NCI-H128 (cell line): ENCODE measurements around the gene TAPBPL.
"Not testable (repeated sequence)": the region's sequence is repeated elsewhere in the genome, so short reads cannot be mapped to it uniquely, and the experiment has no call there.

Source experiments
- DNase-seq: peaks from one replicate; lab custom pipeline; 2025; ENCODE audit not compliant: unreplicated experiment; lab: John Stamatoyannopoulos, UW

Gene TAPBPL

GRCh38 chr12:6489449-6489848 lies 37.6 kb downstream of the TAPBPL start:
- no peak for DNase-seq

- DNase-seq: not testable (repeated sequence)
Observed at GRCh38 chr12:6490673-6491072, 38.8 kb downstream of the TAPBPL start.

GRCh38 chr12:6492838-6493496 lies 41.1 kb downstream of the TAPBPL start, which contains the start of gene MRPL51:
Gene MRPL51, minus strand, starts transcription at chr12:6493262. Its CDS starts 126 bp downstream, at chr12:6493136.
- peak; percentile 96 for DNase-seq

GRCh38 chr12:6493497-6494257 lies 41.8 kb downstream of the TAPBPL start, which contains the start of gene NCAPD2:
Gene NCAPD2, plus strand, starts transcription at chr12:6494102. Its CDS starts 997 bp downstream, at chr12:6495099.
- DNase-seq: peak; percentile 96

- DNase-seq: no peak
Observed at GRCh38 chr12:6494258-6494743, 42.5 kb downstream of the TAPBPL start.

- DNase-seq: peak; percentile 2
Observed at GRCh38 chr12:6494968-6495367, 43.1 kb downstream of the TAPBPL start.

GRCh38 chr12:6497291-6497690 lies 45.4 kb downstream of the TAPBPL start:
- DNase-seq: not testable (repeated sequence)

GRCh38 chr12:6500466-6500865 lies 48.6 kb downstream of the TAPBPL start:
- DNase-seq: no peak

GRCh38 chr12:6507102-6507998 lies 55.5 kb downstream of the TAPBPL start:
- no peak for DNase-seq

- no peak for DNase-seq
Observed at GRCh38 chr12:6508087-6508486, 56.2 kb downstream of the TAPBPL start.
